ENCODE measurements around the gene LRRC75A.

DNA sequence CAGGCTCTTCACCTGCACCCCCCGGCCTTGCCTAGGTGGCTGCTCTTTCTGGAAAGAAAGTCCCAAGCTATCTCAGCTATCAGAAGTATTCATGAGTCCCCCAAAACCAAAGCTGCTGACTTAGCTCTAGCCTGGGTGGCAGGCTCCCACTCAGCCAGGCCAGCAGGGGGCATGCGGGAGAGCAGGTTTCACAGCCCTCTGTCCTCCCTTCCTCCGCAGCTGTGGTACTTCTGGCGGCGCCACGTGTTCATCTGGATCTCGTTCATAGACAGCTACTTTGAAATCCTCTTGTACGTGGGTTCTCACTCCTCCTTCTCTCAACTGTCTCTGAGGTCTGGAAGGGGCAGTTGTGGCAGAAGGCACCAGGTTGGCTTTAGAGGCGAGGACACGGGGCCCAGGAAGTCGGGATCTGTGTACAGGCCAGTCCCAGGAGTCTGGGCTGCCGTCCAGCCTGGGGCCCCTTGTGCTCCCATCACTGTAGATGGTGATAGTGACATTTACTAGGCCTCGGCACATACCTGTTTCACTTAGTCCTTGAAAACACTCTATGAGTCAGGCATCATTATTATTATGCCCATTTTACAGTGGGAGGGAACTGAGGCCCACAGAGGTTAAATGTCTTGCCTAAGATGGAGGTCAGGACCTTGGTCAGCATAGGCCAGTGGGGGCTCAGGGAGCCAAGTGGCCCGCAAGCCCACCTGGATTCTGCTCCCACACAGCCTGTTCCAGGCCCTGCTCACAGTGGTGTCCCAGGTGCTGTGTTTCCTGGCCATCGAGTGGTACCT lies 63.7 kb downstream of the LRRC75A start:
- no peak for TF ChIP-seq POLR2A (IDR thresholded peaks at IDR 0.05; ENCODE audit: low read length)
- no peak for TF ChIP-seq GATA1 (IDR thresholded peaks at IDR 0.05; ENCODE audit: low read depth, low read length)

Data from erythroblast (primary cell).